Measurements from ENCODE around the gene FBN1. TPM values are rescaled to one million over a fixed set of nuclear protein-coding genes. Genes with fewer than 3 reads are reported as not detected.

FBN1 gene
- polyA plus RNA-seq, 2 of the 4 experiments (the other 2 are of a cell fraction) = 6.3 to 9.4 TPM

- Histone ChIP-seq H3K27ac (no peak overlapping the region), H3K4me3 (no peak overlapping the region), H3K4me1 (no peaks in the 10 kb centered on the region), H3K4me2 (no peak overlapping the region), H3K9me3 (no peaks in the 10 kb centered on the region)
- ATAC-seq = no peak
- DNase-seq (ENCODE audit: low read depth in 1 of 2, low spot score in 1 of 2) = no peak
- POLR2A ChIA-PET = no interaction called here
- CTCF ChIA-PET = no interaction called here
- 73% methylated on average over 2 of the region's 2 CpGs for WGBS (ENCODE audit: missing lambda C conversion rate)
- no peak for FAIRE-seq
- TF ChIP-seq CTCF (IDR thresholded peaks at IDR 0.05) = no peak
- TF ChIP-seq ZNF302 (CRISPR knock-in tag; IDR thresholded peaks at IDR 0.05) = no peak
- TF ChIP-seq JUN (IDR thresholded peaks at IDR 0.05) = no peak
- TF ChIP-seq USF2 (IDR thresholded peaks at IDR 0.05) = no peak
- TF ChIP-seq NR3C1 (IDR thresholded peaks at IDR 0.05) = no peak
- TF ChIP-seq RFX5 (IDR thresholded peaks at IDR 0.05) = no peak
- no peak for TF ChIP-seq FOSB (CRISPR knock-in tag; IDR thresholded peaks at IDR 0.05)
- TF ChIP-seq TP53 (CRISPR knock-in tag; IDR thresholded peaks at IDR 0.05) = no peak
- TF ChIP-seq EHF (CRISPR knock-in tag; IDR thresholded peaks at IDR 0.05) = no peak
These were observed 27.9 kb downstream of the FBN1 start for GRCh38 chr15:48617619-48618018.

GRCh38 chr15:48616216-48616615 lies 29.3 kb downstream of the FBN1 start:
- CTCF ChIA-PET = no interaction called here
- WGBS (ENCODE audit: missing lambda C conversion rate) = 40% methylated on average over 2 of the region's 2 CpGs

GRCh38 chr15:48614051-48614450 lies 31.5 kb downstream of the FBN1 start:
- ATAC-seq = no peak

More at GRCh38 chr15:48616216-48616615, 29.3 kb downstream of the FBN1 start:
- POLR2A ChIA-PET = no interaction called here
- Histone ChIP-seq H3K4me1 (no peaks in the 10 kb centered on the region), H3K9me3 (no peaks in the 10 kb centered on the region), H3K4me3 (no peak overlapping the region), H3K27ac (no peak overlapping the region), H3K4me2 (no peak overlapping the region)
- no peak for DNase-seq (ENCODE audit: low read depth in 1 of 2, low spot score in 1 of 2)
- TF ChIP-seq RAD21 (conservative IDR thresholded peaks at IDR 0.05 in 1 of 2, IDR thresholded peaks at IDR 0.05 in 1 of 2) (no peak), MAZ (IDR thresholded peaks at IDR 0.05; ENCODE audit: borderline replicate concordance, low read depth, low read length) (no peak), NFE2L2 (conservative IDR thresholded peaks at IDR 0.05; ENCODE audit: low read length) (no peak), FOSB (CRISPR knock-in tag; IDR thresholded peaks at IDR 0.05) (no peak), KDM1A (IDR thresholded peaks at IDR 0.05; ENCODE audit: low read depth) (no peak), CBX8 (IDR thresholded peaks at IDR 0.05) (no peak), GATA3 (IDR thresholded peaks at IDR 0.05; ENCODE audit: borderline replicate concordance) (no peak)
- no peak for ATAC-seq
- FAIRE-seq = no peak

GRCh38 chr15:48609486-48609885 lies 36.0 kb downstream of the FBN1 start:
- Histone ChIP-seq H3K4me2 (no peak overlapping the region), H3K4me3 (no peak overlapping the region), H3K9me3 (no peaks in the 10 kb centered on the region), H3K27ac (no peak overlapping the region), H3K4me1 (no peaks in the 10 kb centered on the region)
- TF ChIP-seq NPAS2 (CRISPR knock-in tag; IDR thresholded peaks at IDR 0.05; ENCODE audit: borderline replicate concordance) (no peak), ATOH8 (CRISPR knock-in tag; IDR thresholded peaks at IDR 0.05; ENCODE audit: low read depth) (no peak), RFX5 (IDR thresholded peaks at IDR 0.05) (no peak), MYC (IDR thresholded peaks at IDR 0.05; ENCODE audit: borderline replicate concordance, low read length) (no peak), EHF (CRISPR knock-in tag; IDR thresholded peaks at IDR 0.05) (no peak), RNF2 (IDR thresholded peaks at IDR 0.05; ENCODE audit: borderline replicate concordance, low read depth) (no peak), REST (IDR thresholded peaks at IDR 0.05) (no peak), BHLHE40 (IDR thresholded peaks at IDR 0.05; ENCODE audit: low read depth, low read length) (no peak), EHMT2 (IDR thresholded peaks at IDR 0.05; ENCODE audit: low read depth) (no peak)
- FAIRE-seq (no peak), ATAC-seq (no peak), DNase-seq (ENCODE audit: low read depth in 1 of 2, low spot score in 1 of 2) (no peak)
- 62% methylated on average over 3 of the region's 3 CpGs for WGBS (ENCODE audit: missing lambda C conversion rate)
- ChIA-PET CTCF (no interaction called here), POLR2A (no interaction called here)

More at GRCh38 chr15:48614051-48614450, 31.5 kb downstream of the FBN1 start:
- Histone ChIP-seq H3K4me1 (no peaks in the 10 kb centered on the region), H3K27ac (no peak overlapping the region), H3K9me3 (no peaks in the 10 kb centered on the region), H3K4me3 (no peak overlapping the region), H3K4me2 (no peak overlapping the region)
- WGBS (ENCODE audit: missing lambda C conversion rate) = 91% methylated on average over 3 of the region's 3 CpGs
- DNase-seq (ENCODE audit: low read depth in 1 of 2, low spot score in 1 of 2) (no peak), FAIRE-seq (no peak)
- ChIA-PET CTCF (no interaction called here), POLR2A (no interaction called here)
- no peak for TF ChIP-seq JUN (IDR thresholded peaks at IDR 0.05)
